GM19238 (cell line): ENCODE data around the gene TRPM8.

ENCODE experiments used
- DNase-seq: peaks from one replicate; pipeline ENCODE4 v3.0.0; 2011; ENCODE audit warnings: low spot score; ENCODE audit not compliant: insufficient read length

The TRPM8 gene

DNA sequence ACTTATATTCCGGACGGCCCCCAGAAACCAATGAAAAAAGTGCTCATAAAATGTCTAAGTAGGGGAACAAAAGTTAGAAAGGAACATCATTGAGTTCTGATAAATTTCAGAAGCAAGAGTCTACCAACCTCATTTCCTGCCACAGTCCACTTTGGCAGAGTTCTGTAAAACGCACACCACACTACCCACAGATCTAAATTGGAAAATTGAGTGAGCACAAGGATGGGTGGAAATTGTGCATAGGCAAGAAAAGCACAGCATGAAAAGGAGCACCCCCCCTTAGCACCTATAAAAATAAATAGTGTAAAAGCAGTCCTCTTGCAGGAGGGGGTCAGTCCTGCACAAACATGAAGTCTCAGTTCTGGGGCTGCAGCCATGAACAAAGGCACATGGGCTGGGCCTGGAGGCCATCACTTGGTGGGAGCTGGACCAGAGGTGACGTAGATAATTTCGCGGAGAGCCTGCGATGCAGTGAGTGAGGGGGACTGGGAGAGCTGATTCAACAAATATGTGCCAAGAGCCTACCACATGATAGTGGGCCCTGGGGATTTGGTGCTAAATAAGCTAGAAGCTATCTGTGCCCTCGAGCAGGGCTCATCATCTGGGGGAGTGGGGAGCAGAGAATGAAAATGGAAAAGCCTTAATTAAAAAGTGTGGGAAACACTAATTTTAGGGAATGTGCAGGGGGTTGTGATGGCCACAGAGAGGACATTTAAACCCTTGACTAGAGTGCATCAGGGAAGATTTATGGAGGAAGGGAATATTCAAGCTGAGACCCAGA lies 84.4 kb downstream of the TRPM8 start:
- DNase-seq: no peak

DNA sequence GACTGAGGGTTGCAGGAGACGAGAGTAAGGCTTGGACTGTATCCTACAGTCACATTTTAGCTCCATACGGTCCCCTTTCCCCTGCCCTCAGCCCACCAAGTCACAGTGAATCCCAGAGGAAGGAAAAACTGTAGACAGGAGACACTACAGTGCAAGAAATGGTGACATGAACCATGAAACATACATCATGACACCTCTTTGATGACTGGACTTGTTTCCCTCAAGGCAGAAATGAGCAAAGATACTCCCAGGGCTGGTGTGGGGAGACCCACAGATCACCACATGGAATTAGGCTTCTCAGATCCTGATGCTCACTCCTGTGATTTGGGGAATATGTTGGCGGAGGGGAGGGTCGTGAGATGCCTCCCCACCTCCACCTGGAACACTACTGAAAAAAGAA lies 85.1 kb downstream of the TRPM8 start:
- DNase-seq: no peak

DNA sequence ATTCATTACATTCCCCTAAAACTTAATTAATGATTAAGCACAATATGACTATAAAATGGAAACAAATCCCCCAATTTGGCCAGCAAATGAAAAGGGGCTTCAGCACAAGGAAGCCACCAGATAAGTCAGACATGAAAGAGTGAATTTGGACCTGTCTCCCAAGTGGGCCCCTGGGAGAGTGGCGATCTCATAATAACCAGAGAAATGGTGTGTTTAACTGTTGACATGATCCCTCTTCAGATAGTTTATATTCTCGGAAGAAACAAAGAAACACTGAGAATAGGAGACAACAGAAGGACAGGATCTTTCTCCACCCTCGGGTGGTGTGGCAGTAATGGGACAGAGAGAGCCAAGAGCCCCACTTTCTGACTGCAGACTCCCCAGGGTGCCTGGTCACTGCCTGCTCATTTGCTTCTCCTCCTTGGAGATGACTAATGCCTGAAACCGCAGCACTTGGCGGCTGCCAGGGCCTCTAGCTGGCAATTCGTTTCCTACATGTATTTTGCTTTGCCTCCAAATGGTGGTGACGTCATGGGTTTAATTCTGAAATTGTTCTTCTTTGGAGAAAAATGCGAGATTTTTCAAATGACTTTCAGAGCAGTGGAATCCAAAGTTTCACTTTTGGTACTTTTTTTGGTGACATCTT lies 86.9 kb downstream of the TRPM8 start:
- DNase-seq: no peak

DNA sequence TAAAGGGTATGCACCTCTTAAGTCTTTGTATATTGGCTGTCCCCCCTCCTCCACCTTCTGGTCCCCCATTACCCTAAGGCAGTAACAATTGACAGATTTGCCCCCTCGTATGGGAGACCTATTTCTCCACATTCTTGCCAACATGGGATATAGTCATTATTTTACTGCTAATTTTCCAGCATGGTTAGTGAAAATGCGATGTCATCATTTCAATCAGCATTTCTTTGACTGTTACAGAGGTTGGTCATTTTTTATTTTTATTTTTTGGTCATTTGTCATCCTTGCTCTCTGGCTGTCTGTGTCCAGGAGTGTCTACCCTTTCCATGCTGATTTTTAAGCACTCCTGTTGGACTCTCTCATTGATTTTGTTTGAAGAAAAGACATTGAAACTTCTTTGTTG lies 88.0 kb downstream of the TRPM8 start:
- no peak for DNase-seq

DNA sequence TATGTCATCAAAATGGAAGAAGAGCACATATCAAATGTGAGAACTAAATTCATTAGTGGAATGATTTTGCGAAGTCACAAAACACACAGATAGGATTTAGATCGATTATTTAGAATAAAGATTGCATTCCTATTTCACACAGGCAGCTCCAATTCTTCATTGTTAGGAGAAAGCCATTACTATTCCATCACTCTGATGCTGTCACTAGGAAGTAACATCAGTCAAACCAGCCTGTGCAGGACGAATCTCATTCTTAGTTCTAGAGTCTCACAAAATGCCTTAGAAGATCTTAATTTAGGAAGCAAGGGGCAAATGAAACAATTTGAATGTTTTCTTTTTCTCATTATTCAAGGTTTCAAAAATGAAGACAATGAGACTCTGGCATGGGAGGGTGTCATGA lies 89.3 kb downstream of the TRPM8 start:
- DNase-seq: no peak

DNA sequence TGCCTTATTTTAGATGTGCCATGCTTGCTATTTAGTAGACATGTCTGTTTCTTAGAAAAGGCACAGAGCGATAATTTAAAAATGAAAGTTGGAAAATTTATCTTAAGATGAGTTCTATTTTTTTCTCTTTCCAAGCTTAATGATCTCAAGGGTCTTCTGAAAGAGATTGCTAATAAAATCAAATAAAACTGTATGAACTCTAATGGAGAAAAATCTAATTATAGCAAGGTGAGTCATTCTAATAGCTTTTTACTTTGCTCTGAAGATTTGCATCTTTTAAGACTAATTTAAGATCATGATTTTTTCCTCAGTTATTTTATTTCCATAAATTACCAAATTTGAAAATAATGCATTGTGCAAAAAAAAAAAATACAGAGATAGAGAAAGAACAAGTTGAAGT lies 97.3 kb downstream of the TRPM8 start:
- DNase-seq: no peak

DNA sequence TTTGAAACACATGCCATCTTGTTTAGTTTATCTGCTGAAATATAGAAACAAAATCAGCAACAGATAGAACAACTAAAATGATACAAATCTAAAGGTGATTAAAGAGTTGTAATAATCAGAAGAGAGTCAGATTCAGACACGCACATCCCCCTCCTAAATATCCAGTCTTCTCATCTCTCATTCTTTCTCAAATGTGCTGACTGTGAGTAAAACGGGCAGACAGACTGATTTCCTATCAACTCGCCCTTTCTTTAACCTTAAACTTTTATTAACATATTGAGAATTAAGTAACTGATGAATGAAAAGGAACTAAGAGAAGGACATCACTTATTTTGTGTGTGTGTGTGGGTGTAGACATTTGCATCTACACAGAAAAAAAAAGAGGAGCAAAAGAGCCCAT lies 98.7 kb downstream of the TRPM8 start:
- no peak for DNase-seq

DNA sequence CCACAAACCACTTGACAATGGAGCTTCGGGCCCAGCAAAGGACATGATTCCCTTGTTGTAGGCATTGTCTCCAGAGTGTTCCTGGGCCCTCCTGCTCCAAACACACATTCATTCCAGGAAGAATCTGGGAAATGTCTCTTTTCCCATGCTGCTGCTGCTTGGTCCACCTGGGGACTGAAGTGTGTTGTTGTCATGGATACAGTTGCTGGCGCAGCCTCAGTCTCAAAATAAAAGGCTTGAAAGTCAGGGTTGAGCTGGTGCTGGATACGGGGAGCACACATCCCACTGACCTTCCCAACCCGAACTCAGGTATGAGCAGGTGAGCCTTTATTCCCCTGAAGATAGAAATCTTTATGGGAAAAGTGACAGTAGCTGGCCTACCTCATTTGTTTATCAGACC lies 102.7 kb downstream of the TRPM8 start:
- no peak for DNase-seq

DNA sequence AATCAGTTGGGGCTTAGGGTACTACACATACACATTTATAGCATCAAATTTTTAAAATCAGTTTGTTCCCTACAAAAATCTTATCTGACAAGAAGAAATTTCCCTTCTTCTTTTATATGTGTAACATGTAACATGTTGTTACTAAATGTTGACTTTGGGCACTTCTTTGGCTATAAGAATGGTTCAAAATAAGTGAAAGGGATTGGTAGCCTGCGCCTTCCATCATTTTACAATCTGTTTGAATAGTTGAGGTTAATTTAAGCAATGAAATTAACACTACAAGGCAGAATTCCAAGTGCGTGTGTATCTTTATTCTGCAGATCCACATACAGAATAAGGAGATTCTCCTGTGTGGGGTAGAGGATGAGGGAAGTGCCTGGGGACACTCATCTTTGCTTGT lies 103.2 kb downstream of the TRPM8 start:
- DNase-seq: no peak

DNA sequence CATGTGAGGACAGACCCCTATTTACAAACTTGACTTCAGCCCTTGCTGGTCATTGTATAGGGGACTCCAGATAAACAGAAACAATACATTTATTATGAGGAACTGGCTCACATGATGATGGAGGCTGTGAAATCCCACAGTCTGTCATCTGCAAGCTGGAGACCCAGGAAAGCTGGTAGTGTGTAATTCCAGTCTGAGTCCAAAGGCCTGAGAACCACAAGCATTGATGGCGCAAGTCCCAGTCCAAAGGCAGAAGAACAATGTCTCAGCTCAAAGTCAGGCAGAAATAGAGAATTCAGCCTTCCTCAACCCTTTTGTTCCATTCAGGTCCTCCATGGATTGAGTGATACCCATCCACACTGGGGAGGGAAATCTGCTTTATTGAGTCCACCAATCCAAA lies 105.3 kb downstream of the TRPM8 start:
- no peak for DNase-seq

DNA sequence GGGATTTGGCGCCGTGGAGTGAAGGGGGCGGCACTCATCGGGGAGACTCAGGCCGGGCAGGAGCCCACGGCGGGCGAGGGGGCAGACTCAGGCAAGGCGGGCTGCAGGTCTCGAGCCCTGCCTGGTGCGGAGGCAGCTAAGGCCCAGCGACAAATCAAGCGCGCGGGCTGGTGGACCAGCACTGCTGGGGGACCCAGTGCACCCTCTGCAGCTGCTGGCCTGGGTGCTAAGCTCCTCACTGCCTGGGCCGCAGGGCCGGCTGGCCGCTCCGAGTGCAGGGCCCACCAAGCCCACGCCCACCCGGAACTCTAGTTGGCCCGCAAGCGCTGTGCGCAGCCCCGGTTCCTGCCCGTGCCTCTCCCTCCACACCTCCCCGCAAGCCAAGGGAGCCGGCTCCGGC lies 107.1 kb downstream of the TRPM8 start:
- no peak for DNase-seq

DNA sequence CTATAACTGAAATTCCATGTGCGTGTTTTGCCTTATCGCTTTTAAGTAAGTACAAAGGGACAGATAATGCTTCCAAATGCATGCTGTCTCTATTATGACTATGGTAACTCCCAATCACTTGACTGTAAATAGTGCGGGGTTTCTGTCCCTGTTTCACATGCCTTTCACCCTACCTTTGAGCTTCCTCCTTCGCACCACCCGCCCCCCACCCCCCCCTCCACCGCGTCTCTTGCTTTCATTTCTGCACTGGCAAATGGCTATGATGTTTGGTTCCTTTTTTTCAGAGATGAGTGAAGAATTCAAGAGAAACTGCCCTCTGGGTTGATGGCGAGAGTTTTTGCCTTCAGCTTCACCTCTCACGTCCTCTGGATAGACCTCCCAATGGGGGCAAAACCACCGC lies 108.3 kb downstream of the TRPM8 start:
- peak; percentile 32 for DNase-seq

DNA sequence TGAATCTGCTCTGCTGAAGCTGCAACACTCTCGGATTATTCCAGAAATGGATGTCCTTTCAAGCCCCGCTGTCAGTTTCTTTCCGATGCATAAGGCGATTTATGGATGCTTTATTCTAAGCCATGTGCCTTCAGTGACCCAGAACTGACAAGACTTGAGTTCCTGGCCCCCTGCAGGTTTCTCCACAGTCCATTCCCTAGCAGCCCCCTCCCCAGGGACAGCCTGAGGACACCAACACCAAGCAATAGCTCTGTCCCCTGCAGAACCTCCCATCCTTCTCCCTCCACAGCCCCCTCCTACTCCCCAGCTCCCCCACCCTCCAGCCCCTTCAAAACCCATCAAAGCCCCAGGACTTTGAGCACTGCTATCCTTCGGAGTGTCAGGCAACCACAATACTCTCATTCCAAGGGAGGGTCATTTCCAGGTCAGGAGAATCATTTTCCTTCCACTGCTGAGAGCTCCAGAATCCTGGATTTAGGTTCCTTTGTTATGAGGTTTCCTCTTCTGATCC lies 108.8 kb downstream of the TRPM8 start:
- DNase-seq: no peak

DNA sequence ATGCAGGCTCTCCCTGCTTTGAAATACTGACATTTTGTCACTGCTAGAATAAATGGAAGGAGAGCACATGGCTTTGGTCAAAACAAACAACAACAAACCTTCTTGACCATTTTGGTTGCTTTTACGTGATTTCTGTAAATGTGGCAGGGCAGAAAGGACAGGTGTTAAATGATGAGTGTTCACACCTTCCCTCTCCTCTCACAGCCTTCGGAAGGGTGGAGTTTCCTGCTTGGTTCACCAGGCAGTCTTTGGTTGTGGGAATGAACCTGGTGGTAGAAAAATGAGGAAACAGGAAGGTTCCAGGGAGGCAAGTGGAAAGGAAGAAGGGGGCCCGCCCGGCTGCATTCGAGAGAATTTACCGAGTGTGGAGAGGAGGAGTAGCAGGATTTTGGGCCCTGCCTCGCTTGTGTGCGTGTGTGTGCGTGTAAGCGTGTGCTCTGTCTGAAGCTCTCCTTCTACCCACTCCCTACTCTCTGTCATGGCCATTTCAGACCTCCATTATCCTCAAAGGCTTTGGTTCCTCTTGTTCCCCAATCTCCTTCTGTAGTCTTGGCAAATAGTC lies 109.6 kb downstream of the TRPM8 start:
- DNase-seq: no peak

DNA sequence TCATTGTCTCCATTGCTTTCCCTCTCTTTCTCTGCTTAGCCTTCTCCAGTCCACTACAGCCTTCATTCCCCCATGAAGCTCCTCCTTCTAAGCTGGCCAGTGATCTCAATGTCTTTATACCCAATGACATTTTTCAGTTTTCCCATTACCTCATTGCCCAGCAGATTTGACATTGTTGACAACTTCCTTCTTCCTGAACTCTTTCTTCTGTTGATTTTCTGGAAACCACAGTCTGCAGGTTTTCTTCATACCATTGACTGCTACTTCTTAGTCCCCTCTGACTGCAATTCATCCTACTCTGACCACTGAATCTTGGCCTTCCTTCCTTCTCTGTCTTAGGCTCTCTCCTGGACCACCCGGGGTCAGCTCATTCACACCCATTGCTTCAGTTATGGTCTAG lies 110.5 kb downstream of the TRPM8 start:
- no peak for DNase-seq

DNA sequence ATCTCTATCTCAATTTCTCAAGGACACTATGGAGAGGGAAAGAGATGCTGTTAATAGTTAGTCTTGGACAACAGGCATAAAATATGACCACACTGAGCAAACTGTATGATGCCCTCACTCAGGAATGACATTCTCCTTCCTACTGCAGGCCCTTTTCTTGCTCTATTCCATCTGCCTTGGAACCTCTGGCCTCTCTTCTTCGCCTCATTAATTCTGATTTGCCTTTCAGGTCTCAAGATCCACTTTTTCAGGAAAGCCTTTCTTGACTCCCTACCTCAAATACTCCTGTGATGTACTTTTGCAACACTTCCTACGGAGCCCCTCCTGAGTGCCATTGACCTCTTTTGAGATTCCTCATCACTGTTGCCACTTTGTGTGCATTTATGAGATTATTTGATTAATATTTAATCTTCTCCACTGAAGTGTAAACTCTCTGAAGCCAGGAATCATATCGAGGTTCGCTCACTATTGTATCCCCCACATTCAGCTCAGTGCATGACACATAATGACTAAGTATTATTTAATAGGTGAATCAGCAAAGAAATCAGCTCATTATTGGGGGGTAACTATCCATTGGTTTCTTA lies 112.1 kb downstream of the TRPM8 start:
- no peak for DNase-seq

DNA sequence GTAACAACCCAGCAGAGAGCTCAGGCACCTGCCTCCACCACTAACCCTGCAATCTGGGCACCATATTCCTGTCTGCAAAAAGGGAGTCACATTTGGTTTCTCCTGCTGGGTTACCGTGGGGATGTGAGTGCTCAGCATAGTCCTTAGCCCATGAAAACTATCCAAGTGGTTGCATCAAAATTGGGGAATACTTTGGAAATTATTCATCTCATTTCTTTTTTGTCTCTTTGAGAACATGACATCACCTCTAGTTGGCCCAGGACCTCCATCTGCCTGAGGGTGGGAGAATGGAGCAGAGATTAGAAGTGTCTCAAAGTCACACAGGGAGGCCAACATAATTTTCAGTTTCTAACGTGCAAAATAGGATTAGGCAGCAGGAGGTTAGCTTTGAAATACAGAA lies 114.0 kb downstream of the TRPM8 start:
- no peak for DNase-seq

DNA sequence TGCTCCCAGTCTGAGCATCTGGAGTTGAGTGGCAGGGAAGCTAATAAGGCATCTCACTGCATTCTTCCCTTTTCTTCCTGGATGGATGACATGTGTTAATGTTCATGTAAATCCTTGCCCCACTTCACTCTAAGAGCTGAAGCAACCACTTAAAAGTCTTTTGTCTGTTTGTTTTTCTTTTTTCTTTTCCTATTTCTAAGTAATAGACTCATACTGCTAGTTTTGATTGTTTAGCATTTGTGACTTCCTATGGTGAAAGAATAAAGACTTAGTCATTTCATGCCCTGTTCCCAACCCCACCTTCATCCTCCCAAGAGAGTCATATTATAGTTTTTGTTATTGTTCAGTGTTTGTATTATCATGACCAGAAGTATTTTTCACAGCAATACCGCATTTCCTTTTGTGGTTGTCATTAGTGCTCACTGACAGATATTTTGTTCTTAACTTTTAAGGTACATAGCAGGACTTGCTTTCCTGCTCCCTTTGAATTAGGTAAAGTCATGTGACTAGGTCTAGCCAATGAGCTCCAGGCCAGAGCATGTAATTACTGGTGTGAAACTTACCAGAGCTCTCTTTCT lies 115.2 kb downstream of the TRPM8 start:
- no peak for DNase-seq

DNA sequence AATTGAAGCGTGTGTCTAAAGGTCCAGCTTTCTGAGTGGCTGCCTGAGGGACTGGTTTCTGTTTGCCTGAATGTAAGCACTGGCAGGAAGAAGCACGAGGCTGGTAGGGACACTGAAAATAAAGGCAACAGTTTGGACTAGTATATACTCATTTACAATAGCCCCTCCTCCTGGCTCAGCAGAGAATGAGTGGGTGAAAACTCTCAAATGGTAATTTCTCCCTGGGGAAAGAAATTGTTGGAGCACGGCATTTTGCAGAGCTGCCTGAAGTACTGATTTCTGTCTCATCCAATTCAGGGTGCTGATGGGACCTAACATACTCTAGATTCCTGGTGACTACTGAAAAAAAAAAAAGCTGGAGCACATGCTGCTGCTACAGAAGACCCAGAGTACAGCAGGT lies 116.0 kb downstream of the TRPM8 start:
- no peak for DNase-seq

DNA sequence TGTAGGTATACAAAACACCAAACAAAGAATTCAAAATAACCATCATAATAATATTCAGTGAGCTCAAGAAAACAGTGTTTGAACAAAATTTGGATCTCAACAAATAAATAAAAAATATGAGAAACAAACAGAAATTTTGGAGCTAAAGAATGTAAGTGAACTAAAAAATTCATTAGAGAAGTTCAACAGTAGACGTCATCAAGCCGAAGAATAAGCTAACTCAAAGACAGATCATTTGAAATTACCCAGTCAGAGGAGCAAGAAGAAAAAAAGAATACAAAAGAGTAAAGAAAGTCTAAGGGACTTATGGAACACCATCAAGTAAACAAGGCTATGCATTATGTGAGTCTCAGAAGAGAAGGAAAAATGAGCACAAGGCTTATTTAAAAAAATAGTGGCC lies 116.7 kb downstream of the TRPM8 start:
- no peak for DNase-seq

DNA sequence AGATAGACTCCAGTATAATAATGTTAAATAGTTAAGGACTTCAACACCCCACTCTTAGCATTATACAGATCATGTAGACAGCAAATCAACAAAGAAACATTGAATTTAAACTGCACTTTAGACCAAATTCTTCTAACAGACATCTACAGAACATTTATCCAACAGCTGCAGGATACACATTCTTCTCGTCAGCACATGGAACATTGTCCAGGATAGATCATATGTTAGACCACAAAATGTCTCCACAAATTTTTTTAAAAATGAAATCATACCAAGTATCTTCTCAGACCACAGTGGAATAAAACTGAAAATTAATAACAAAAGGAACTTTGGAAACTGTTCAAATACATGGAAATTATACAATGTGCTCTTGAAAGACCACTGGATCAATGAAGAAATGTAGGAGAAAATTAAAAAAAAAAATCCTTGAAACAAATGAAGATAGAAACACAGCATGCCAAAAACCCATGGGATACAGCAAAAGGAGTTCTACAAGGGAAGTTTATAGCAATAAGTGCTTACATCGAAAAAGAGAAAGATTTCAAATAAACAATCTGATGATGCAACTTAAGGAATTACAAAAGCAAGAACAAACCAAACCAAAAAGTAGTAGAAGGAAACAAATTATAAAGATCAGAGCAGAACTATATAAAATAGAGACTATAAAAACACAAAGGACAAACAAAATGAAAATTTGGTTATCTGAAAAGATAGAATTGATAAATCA lies 121.1 kb downstream of the TRPM8 start:
- DNase-seq: no peak
